ENCODE measurements around the gene SHFL.

The SHFL gene

GRCh38 chr19:10110076-10110971, 24.2 kb downstream of the SHFL start:
- Histone ChIP-seq H3K4me3 (ENCODE audit: low read depth, low read length) (no peak overlapping the region), H2AFZ (ENCODE audit: low read length, unreplicated experiment) (no peak overlapping the region), H3K79me2 (ENCODE audit: control insufficient read depth, insufficient read depth, low read length, unreplicated experiment) (peaks cover 28% of the 10 kb centered on the region), H3K27ac (ENCODE audit: low read depth, low read length) (no peak overlapping the region), H3K4me1 (ENCODE audit: control insufficient read depth, insufficient read depth, low read length, unreplicated experiment) (peaks cover 23% of the 10 kb centered on the region), H3K27me3 (ENCODE audit: insufficient read depth, low read length) (no peaks in the 10 kb centered on the region), H3K36me3 (ENCODE audit: insufficient read depth, low read length) (peaks cover 3% of the 10 kb centered on the region; the same call in 1 of the 2 replicates)

- H3K27me3 ChIP-seq (ENCODE audit: insufficient read depth, low read length) = no peaks in the 10 kb centered on the region
- peaks cover 28% of the 10 kb centered on the region for H3K79me2 ChIP-seq (ENCODE audit: control insufficient read depth, insufficient read depth, low read length, unreplicated experiment)
- no peak overlapping the region for H3K27ac ChIP-seq (ENCODE audit: low read depth, low read length)
- H2AFZ ChIP-seq (ENCODE audit: low read length, unreplicated experiment) = no peak overlapping the region
- H3K36me3 ChIP-seq (ENCODE audit: insufficient read depth, low read length) = peaks cover 3% of the 10 kb centered on the region; the same call in 1 of the 2 replicates
- no peak overlapping the region for H3K4me3 ChIP-seq (ENCODE audit: low read depth, low read length)
- peaks cover 23% of the 10 kb centered on the region for H3K4me1 ChIP-seq (ENCODE audit: control insufficient read depth, insufficient read depth, low read length, unreplicated experiment)
Observed at GRCh38 chr19:10110972-10111317, 24.8 kb downstream of the SHFL start.

GRCh38 chr19:10111405-10111811, 25.3 kb downstream of the SHFL start, which contains the start of gene P2RY11:
P2RY11 (plus strand) TSS chr19:10111693; CDS start chr19:10111722, 29 bp downstream.
- peak within 1 kb of the TSS; percentile 68 for H3K27ac ChIP-seq (ENCODE audit: low read depth, low read length)
- H3K27me3 ChIP-seq (ENCODE audit: insufficient read depth, low read length) = no peaks in the 10 kb centered on the region
- H2AFZ ChIP-seq (ENCODE audit: low read length, unreplicated experiment) = no peak within 1 kb of the TSS
- H3K4me3 ChIP-seq (ENCODE audit: low read depth, low read length) = no peak within 1 kb of the TSS
- peaks cover 26% of the 10 kb centered on the region for H3K79me2 ChIP-seq (ENCODE audit: control insufficient read depth, insufficient read depth, low read length, unreplicated experiment)
- peaks cover 3% of the 10 kb centered on the region; the same call in 1 of the 2 replicates for H3K36me3 ChIP-seq (ENCODE audit: insufficient read depth, low read length)
- H3K4me1 ChIP-seq (ENCODE audit: control insufficient read depth, insufficient read depth, low read length, unreplicated experiment) = peaks cover 23% of the 10 kb centered on the region

- no peaks in the 10 kb centered on the region for H3K27me3 ChIP-seq (ENCODE audit: insufficient read depth, low read length)
- peak overlapping the region; percentile 68 for H3K27ac ChIP-seq (ENCODE audit: low read depth, low read length)
- peaks cover 18% of the 10 kb centered on the region for H3K79me2 ChIP-seq (ENCODE audit: control insufficient read depth, insufficient read depth, low read length, unreplicated experiment)
- peaks cover 3% of the 10 kb centered on the region; the same call in 1 of the 2 replicates for H3K36me3 ChIP-seq (ENCODE audit: insufficient read depth, low read length)
- no peak overlapping the region for H2AFZ ChIP-seq (ENCODE audit: low read length, unreplicated experiment)
- H3K4me1 ChIP-seq (ENCODE audit: control insufficient read depth, insufficient read depth, low read length, unreplicated experiment) = peaks cover 21% of the 10 kb centered on the region
- H3K4me3 ChIP-seq (ENCODE audit: low read depth, low read length) = no peak overlapping the region
Observed at GRCh38 chr19:10112037-10112761, 26.1 kb downstream of the SHFL start.

GRCh38 chr19:10112895-10113591, 26.9 kb downstream of the SHFL start:
- H3K36me3 ChIP-seq (ENCODE audit: insufficient read depth, low read length) = peaks cover 3% of the 10 kb centered on the region; the same call in 1 of the 2 replicates
- H3K4me1 ChIP-seq (ENCODE audit: control insufficient read depth, insufficient read depth, low read length, unreplicated experiment) = peaks cover 12% of the 10 kb centered on the region
- no peak overlapping the region for H2AFZ ChIP-seq (ENCODE audit: low read length, unreplicated experiment)
- H3K79me2 ChIP-seq (ENCODE audit: control insufficient read depth, insufficient read depth, low read length, unreplicated experiment) = peaks cover 9% of the 10 kb centered on the region
- H3K27me3 ChIP-seq (ENCODE audit: insufficient read depth, low read length) = no peaks in the 10 kb centered on the region
- no peak overlapping the region for H3K4me3 ChIP-seq (ENCODE audit: low read depth, low read length)
- H3K27ac ChIP-seq (ENCODE audit: low read depth, low read length) = peak overlapping the region; percentile 68

GRCh38 chr19:10113592-10113963, 27.5 kb downstream of the SHFL start:
- Histone ChIP-seq H3K79me2 (ENCODE audit: control insufficient read depth, insufficient read depth, low read length, unreplicated experiment) (peaks cover 6% of the 10 kb centered on the region), H3K27ac (ENCODE audit: low read depth, low read length) (no peak overlapping the region), H3K4me1 (ENCODE audit: control insufficient read depth, insufficient read depth, low read length, unreplicated experiment) (peaks cover 12% of the 10 kb centered on the region), H2AFZ (ENCODE audit: low read length, unreplicated experiment) (no peak overlapping the region), H3K4me3 (ENCODE audit: low read depth, low read length) (no peak overlapping the region), H3K27me3 (ENCODE audit: insufficient read depth, low read length) (no peaks in the 10 kb centered on the region), H3K36me3 (ENCODE audit: insufficient read depth, low read length) (peaks cover 3% of the 10 kb centered on the region; the same call in 1 of the 2 replicates)

GRCh38 chr19:10113964-10114650, 28.0 kb downstream of the SHFL start:
- no peak overlapping the region for H3K27ac ChIP-seq (ENCODE audit: low read depth, low read length)
- no peaks in the 10 kb centered on the region for H3K27me3 ChIP-seq (ENCODE audit: insufficient read depth, low read length)
- no peak overlapping the region for H2AFZ ChIP-seq (ENCODE audit: low read length, unreplicated experiment)
- peaks cover 9% of the 10 kb centered on the region for H3K79me2 ChIP-seq (ENCODE audit: control insufficient read depth, insufficient read depth, low read length, unreplicated experiment)
- peaks cover 15% of the 10 kb centered on the region for H3K4me1 ChIP-seq (ENCODE audit: control insufficient read depth, insufficient read depth, low read length, unreplicated experiment)
- H3K4me3 ChIP-seq (ENCODE audit: low read depth, low read length) = no peak overlapping the region
- peaks cover 3% of the 10 kb centered on the region; the same call in 1 of the 2 replicates for H3K36me3 ChIP-seq (ENCODE audit: insufficient read depth, low read length)

GRCh38 chr19:10114651-10115391, 28.7 kb downstream of the SHFL start:
- peaks cover 15% of the 10 kb centered on the region for H3K4me1 ChIP-seq (ENCODE audit: control insufficient read depth, insufficient read depth, low read length, unreplicated experiment)
- peaks cover 3% of the 10 kb centered on the region; the same call in 1 of the 2 replicates for H3K36me3 ChIP-seq (ENCODE audit: insufficient read depth, low read length)
- H2AFZ ChIP-seq (ENCODE audit: low read length, unreplicated experiment) = no peak overlapping the region
- H3K27ac ChIP-seq (ENCODE audit: low read depth, low read length) = no peak overlapping the region
- H3K4me3 ChIP-seq (ENCODE audit: low read depth, low read length) = no peak overlapping the region
- no peaks in the 10 kb centered on the region for H3K27me3 ChIP-seq (ENCODE audit: insufficient read depth, low read length)
- peaks cover 13% of the 10 kb centered on the region for H3K79me2 ChIP-seq (ENCODE audit: control insufficient read depth, insufficient read depth, low read length, unreplicated experiment)

GRCh38 chr19:10115392-10116084, 29.4 kb downstream of the SHFL start:
- no peak overlapping the region for H2AFZ ChIP-seq (ENCODE audit: low read length, unreplicated experiment)
- peaks cover 3% of the 10 kb centered on the region; the same call in 1 of the 2 replicates for H3K36me3 ChIP-seq (ENCODE audit: insufficient read depth, low read length)
- peaks cover 15% of the 10 kb centered on the region for H3K4me1 ChIP-seq (ENCODE audit: control insufficient read depth, insufficient read depth, low read length, unreplicated experiment)
- H3K4me3 ChIP-seq (ENCODE audit: low read depth, low read length) = no peak overlapping the region
- H3K79me2 ChIP-seq (ENCODE audit: control insufficient read depth, insufficient read depth, low read length, unreplicated experiment) = peaks cover 13% of the 10 kb centered on the region
- no peaks in the 10 kb centered on the region for H3K27me3 ChIP-seq (ENCODE audit: insufficient read depth, low read length)
- no peak overlapping the region for H3K27ac ChIP-seq (ENCODE audit: low read depth, low read length)
